Nephron progenitor cell (in vitro differentiated cells): ENCODE results near the gene BHLHE23.

Experiments
- DNase-seq: peaks from one replicate; pipeline ENCODE4 v3.0.0; 2021
- H3K27ac Mint-ChIP-seq: 2 replicates; pipeline ENCODE4 v1.8.0; 2021; ENCODE audit warnings: mild to moderate bottlenecking, moderate library complexity, mixed read lengths
- H3K27me3 Mint-ChIP-seq: 2 replicates; pipeline ENCODE4 v1.8.0; 2021; ENCODE audit warnings: mild to moderate bottlenecking, low read depth, mixed read lengths; ENCODE audit not compliant: poor library complexity
- H3K36me3 Mint-ChIP-seq: 2 replicates; pipeline ENCODE4 v1.8.0; 2021; ENCODE audit warnings: low read depth, mixed read lengths
- H3K4me1 Mint-ChIP-seq: 2 replicates; pipeline ENCODE4 v1.8.0; 2021; ENCODE audit warnings: mixed read lengths
- H3K4me3 Mint-ChIP-seq: 2 replicates; pipeline ENCODE4 v1.8.0; 2021; ENCODE audit warnings: mild to moderate bottlenecking, moderate library complexity, mixed read lengths
- H3K9me3 Mint-ChIP-seq: 2 replicates; pipeline ENCODE4 v1.8.0; 2021; ENCODE audit warnings: mild to moderate bottlenecking, moderate library complexity, mixed read lengths
- CTCF ChIP-seq: fragments of 200-600 bp; sonication (generic); IDR thresholded peaks from 2 replicates; pipeline ENCODE4 v1.5.0; 2021; ENCODE audit warnings: antibody characterized with exemption

BHLHE23 gene

GRCh38 chr20:63005862-63006539 lies 763 bp downstream of the BHLHE23 start:
- TF ChIP-seq CTCF: no peak

DNA sequence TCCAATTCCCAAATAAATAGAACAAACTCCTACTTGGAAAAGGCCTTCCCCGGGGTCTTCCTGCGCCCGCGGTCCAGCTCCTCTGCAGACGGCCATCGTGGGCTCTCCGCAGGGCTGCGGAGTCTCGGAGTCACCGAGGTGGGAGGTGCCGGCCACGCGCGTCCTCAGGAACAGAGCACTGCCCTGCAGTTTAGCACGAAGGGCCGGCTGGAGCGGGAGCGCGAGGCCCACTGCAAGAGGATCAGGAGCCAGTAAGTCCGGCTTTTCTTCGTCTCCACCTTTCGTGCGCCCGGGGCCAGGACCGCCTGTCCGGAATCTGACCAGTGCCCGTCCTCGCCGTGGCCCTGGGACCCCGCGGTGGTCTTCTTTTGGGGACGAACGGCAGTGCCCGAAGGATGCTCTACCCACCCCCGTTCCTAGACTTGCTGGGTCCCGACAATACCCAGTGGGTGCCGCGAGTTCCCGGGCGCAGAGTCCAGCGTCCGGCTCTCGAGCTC lies 1.4 kb downstream of the BHLHE23 start:
- no peaks in the 10 kb centered on the region for H3K36me3 Mint-ChIP-seq
- peaks cover 94% of the 10 kb centered on the region for H3K27me3 Mint-ChIP-seq
- no peak overlapping the region for H3K4me3 Mint-ChIP-seq
- no peaks in the 10 kb centered on the region for H3K9me3 Mint-ChIP-seq
- DNase-seq: peak; percentile 34
- TF ChIP-seq CTCF: no peak
- peaks cover 18% of the 10 kb centered on the region for H3K4me1 Mint-ChIP-seq
- H3K27ac Mint-ChIP-seq: no peak overlapping the region

More at GRCh38 chr20:63005862-63006539, 763 bp downstream of the BHLHE23 start:
- no peak overlapping the region for H3K4me3 Mint-ChIP-seq
- H3K4me1 Mint-ChIP-seq: peaks cover 23% of the 10 kb centered on the region
- no peak overlapping the region for H3K27ac Mint-ChIP-seq
- H3K9me3 Mint-ChIP-seq: no peaks in the 10 kb centered on the region
- peaks cover 94% of the 10 kb centered on the region for H3K27me3 Mint-ChIP-seq
- DNase-seq: peak; percentile 53
- H3K36me3 Mint-ChIP-seq: no peaks in the 10 kb centered on the region

DNA sequence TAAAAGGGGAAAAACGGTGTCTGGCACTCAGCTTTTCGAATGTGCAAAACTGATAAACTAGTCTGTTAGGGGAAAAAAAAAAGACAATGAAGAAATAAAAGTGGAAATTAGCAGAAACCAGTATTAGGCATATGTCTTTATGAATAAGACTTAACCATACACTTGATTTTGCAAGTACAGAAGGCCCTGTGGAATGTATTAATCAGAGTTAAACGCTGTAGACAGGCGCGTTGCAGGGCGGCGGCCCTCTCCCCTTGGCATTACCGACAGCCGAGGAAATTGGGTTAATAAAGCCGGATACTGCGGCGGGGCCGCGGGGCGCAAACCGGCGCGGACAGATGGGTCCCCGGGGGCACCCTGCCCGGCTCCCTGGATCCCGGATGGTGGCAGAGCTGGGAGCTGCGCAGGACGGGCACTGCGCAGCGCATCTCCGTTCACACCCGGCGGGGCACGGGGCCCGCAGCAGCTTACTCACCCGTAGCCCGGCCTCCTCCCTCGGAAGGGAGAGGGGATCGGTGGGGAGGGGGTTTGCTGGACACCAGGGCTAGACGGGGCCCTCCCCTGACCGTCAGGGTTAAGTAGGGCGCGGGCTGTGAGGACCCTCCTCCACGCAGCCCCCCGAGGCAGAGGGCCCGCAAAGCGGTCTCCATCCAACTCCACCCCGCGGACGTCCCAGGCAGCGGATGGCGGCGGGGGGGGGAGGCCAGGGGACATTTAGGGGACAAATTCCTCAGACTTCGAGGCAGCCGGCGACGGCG lies 2.0 kb downstream of the BHLHE23 start:
- Mint-ChIP-seq H3K4me3 (no peak overlapping the region), H3K9me3 (peaks cover 6% of the 10 kb centered on the region), H3K27me3 (peaks cover 94% of the 10 kb centered on the region), H3K4me1 (peaks cover 13% of the 10 kb centered on the region), H3K36me3 (no peaks in the 10 kb centered on the region), H3K27ac (no peak overlapping the region)
- no peak for TF ChIP-seq CTCF
- peak; percentile 36 for DNase-seq

- peaks cover 96% of the 10 kb centered on the region for H3K27me3 Mint-ChIP-seq
- peaks cover 8% of the 10 kb centered on the region for H3K4me1 Mint-ChIP-seq
- TF ChIP-seq CTCF: no peak
- peaks cover 15% of the 10 kb centered on the region for H3K9me3 Mint-ChIP-seq
- no peak overlapping the region for H3K27ac Mint-ChIP-seq
- H3K4me3 Mint-ChIP-seq: no peak overlapping the region
- H3K36me3 Mint-ChIP-seq: no peaks in the 10 kb centered on the region
- DNase-seq: no peak
These were observed 3.2 kb downstream of the BHLHE23 start for GRCh38 chr20:63003546-63003945.

DNA sequence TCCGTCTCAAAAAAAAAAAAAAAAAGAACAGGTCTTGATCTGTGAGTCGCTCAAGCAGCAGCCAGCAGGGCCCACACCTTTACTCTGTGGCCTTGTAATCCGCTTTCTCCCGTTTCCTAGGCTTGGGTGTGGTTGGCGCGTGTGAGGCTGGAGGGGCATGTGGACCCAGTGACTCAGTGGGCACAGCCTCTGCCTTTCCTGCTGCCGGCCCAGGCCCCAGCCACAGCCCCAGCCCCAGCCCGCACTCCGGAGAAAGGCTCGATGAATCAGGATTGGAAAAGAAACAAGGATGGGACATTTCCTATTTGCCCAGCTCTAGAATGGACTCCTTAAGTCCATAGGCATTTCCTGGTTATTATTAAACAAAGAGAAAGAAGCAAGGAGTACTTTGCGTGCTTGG lies 4.3 kb downstream of the BHLHE23 start:
- Mint-ChIP-seq H3K4me3 (no peak overlapping the region), H3K27ac (no peak overlapping the region), H3K27me3 (peaks cover 96% of the 10 kb centered on the region), H3K9me3 (peaks cover 15% of the 10 kb centered on the region), H3K36me3 (no peaks in the 10 kb centered on the region), H3K4me1 (peaks cover 16% of the 10 kb centered on the region)
- no peak for TF ChIP-seq CTCF
- DNase-seq: no peak
